Fibroblast of lung (primary cell): ENCODE results near the gene SBNO2. TPM values are rescaled to one million over a fixed set of nuclear protein-coding genes. Genes with fewer than 3 reads are reported as not detected.

Experiments
- DNase-seq, 2 donors: peaks; one replicate each; pipeline versions ENCODE4 v3.0.0 to v3.0.0-alpha.2; 2010; ENCODE audit warnings: low read depth in 2 of 2
- H2AFZ ChIP-seq: 2 replicates; pipeline ENCODE4 v1.5.1; 2012; ENCODE audit warnings: low read length, control low read depth, inconsistent platforms
- H3K27ac ChIP-seq: 2 replicates; pipeline ENCODE4 v1.5.1; 2011; ENCODE audit warnings: low read length, control low read depth; ENCODE audit not compliant: insufficient read depth
- H3K27me3 ChIP-seq: 2 replicates; pipeline ENCODE4 v1.5.1; 2011; ENCODE audit warnings: mild to moderate bottlenecking, low read length; ENCODE audit not compliant: control insufficient read depth, insufficient read depth
- H3K36me3 ChIP-seq: 2 replicates; pipeline ENCODE4 v1.5.1; 2011; ENCODE audit warnings: low read length; ENCODE audit not compliant: control insufficient read depth, insufficient read depth
- H3K4me1 ChIP-seq: 2 replicates; pipeline ENCODE4 v1.5.1; 2011; ENCODE audit warnings: low read length; ENCODE audit not compliant: control insufficient read depth, insufficient read depth; ENCODE audit errors: extremely low read depth
- H3K4me2 ChIP-seq: 2 replicates; pipeline ENCODE4 v1.5.1; 2011; ENCODE audit warnings: low read length, control low read depth; ENCODE audit not compliant: insufficient read depth; ENCODE audit errors: extremely low read depth
- H3K4me3 ChIP-seq, 4 experiments: fragments of 200-600 bp in 1 of 4; sonication (generic) in 1 of 4; replicated peaks in 1 of 4; 2 replicates each; pipeline ENCODE4 v1.5.1; 2011 to 2016; ENCODE audit warnings: low read length in 4 of 4, low read depth in 3 of 4, mild to moderate bottlenecking in 3 of 4, control low read depth in 2 of 4, inconsistent platforms in 1 of 4, mixed read lengths in 1 of 4; ENCODE audit not compliant: insufficient read depth in 1 of 4; ENCODE audit errors: control extremely low read depth in 1 of 4
- H3K79me2 ChIP-seq: 2 replicates; pipeline ENCODE4 v1.5.1; 2012; ENCODE audit warnings: mild to moderate bottlenecking, low read length, inconsistent platforms; ENCODE audit not compliant: control insufficient read depth, insufficient read depth
- H3K9ac ChIP-seq: 2 replicates; pipeline ENCODE4 v1.5.1; 2011; ENCODE audit warnings: mild to moderate bottlenecking, low read length, control low read depth; ENCODE audit not compliant: insufficient read depth
- H3K9me3 ChIP-seq: 2 replicates; pipeline ENCODE4 v1.5.1; 2012; ENCODE audit warnings: low read depth, low read length; ENCODE audit not compliant: control insufficient read depth, insufficient read depth
- H4K20me1 ChIP-seq: 2 replicates; pipeline ENCODE4 v1.5.1; 2011; ENCODE audit warnings: low read length; ENCODE audit not compliant: control insufficient read depth, insufficient read depth; ENCODE audit errors: extremely low read depth
- CTCF ChIP-seq, 2 donors: IDR thresholded peaks in 1 of 2; conservative IDR thresholded peaks in 1 of 2; 1 replicate in 1 of 2; 2 replicates in 1 of 2; pipeline ENCODE4 v1.5.1; 2011 to 2012; ENCODE audit warnings: low read length in 2 of 2, control low read depth in 1 of 2, inconsistent platforms in 1 of 2, low read depth in 1 of 2, mild to moderate bottlenecking in 1 of 2
- EZH2 ChIP-seq: IDR thresholded peaks from 2 replicates; pipeline ENCODE4 v1.5.1; 2012; ENCODE audit warnings: low read length, control low read depth, mild to moderate bottlenecking; ENCODE audit errors: missing control alignments
- polyA plus RNA-seq, 2 donors: library from polyadenylated mRNA; depleted of rRNA in 1 of 2; stranded (reverse) in 1 of 2; unstranded in 1 of 2; fragments of >200 nt; gene quantifications; 2 replicates each; pipeline ENCODE4 v1.2.1, GENCODE V29; 2011 to 2012; ENCODE audit warnings: missing spikeins in 1 of 2
- total RNA-seq: library from RNA; depleted of rRNA; stranded (reverse); fragments of >200 nt; gene quantifications from 2 replicates; pipeline ENCODE4 v1.2.1, GENCODE V29; 2014

SBNO2 gene
- total and polyA plus RNA-seq, 2 donors (not counting 1 experiment from before 2014, with no cell fraction given) = 12.6 to 55.8 TPM

- Histone ChIP-seq H3K4me3 (peak overlapping the region in 3 of 4 experiments; percentile 26 to 56 (median 28)), H3K27me3 (no peaks in the 10 kb centered on the region), H3K4me1 (peaks cover 23% of the 10 kb centered on the region), H4K20me1 (no peaks in the 10 kb centered on the region), H3K9me3 (no peaks in the 10 kb centered on the region), H3K4me2 (peak overlapping the region; percentile 69), H3K9ac (peak overlapping the region; percentile 90), H3K27ac (peak overlapping the region; percentile 99), H2AFZ (no peak overlapping the region), H3K36me3 (peaks cover 31% of the 10 kb centered on the region), H3K79me2 (peaks cover 57% of the 10 kb centered on the region)
- TF ChIP-seq EZH2 (no peak), CTCF (conservative IDR thresholded peaks at IDR 0.05 in 1 of 2, IDR thresholded peaks at IDR 0.05 in 1 of 2; ENCODE audit: low read depth in 1 of 2, low read length in 2 of 2) (no peak)
- DNase-seq = no peak
Observed at GRCh38 chr19:1153891-1154730, 20.0 kb downstream of the SBNO2 start.

- peak overlapping the region; percentile 50 for H3K9ac ChIP-seq
- H3K4me2 ChIP-seq = no peak overlapping the region
- peak overlapping the region; percentile 55 for H3K27ac ChIP-seq
- no peak for TF ChIP-seq CTCF (conservative IDR thresholded peaks at IDR 0.05 in 1 of 2, IDR thresholded peaks at IDR 0.05 in 1 of 2; ENCODE audit: low read depth in 1 of 2, low read length in 2 of 2)
- no peak for TF ChIP-seq EZH2
- DNase-seq = no peak
- H3K9me3 ChIP-seq = no peaks in the 10 kb centered on the region
- peaks cover 42% of the 10 kb centered on the region for H3K79me2 ChIP-seq
- peaks cover 23% of the 10 kb centered on the region for H3K4me1 ChIP-seq
- H2AFZ ChIP-seq = no peak overlapping the region
- no peaks in the 10 kb centered on the region for H4K20me1 ChIP-seq
- H3K36me3 ChIP-seq = peaks cover 32% of the 10 kb centered on the region
- no peaks in the 10 kb centered on the region for H3K27me3 ChIP-seq
- no peak overlapping the region for H3K4me3 ChIP-seq
Observed at GRCh38 chr19:1151917-1152587, 22.0 kb downstream of the SBNO2 start.

GRCh38 chr19:1151037-1151724 is 22.9 kb downstream of the SBNO2 start:
- no peak overlapping the region for H3K9ac ChIP-seq
- peak overlapping the region; percentile 55 for H3K27ac ChIP-seq

More at GRCh38 chr19:1151037-1151724, 22.9 kb downstream of the SBNO2 start:
- H3K4me3 ChIP-seq = no peak overlapping the region
- TF ChIP-seq EZH2 = no peak
- TF ChIP-seq CTCF (conservative IDR thresholded peaks at IDR 0.05 in 1 of 2, IDR thresholded peaks at IDR 0.05 in 1 of 2; ENCODE audit: low read depth in 1 of 2, low read length in 2 of 2) = no peak
- no peaks in the 10 kb centered on the region for H3K27me3 ChIP-seq
- peaks cover 33% of the 10 kb centered on the region for H3K36me3 ChIP-seq
- no peak for DNase-seq
- no peak overlapping the region for H2AFZ ChIP-seq
- no peaks in the 10 kb centered on the region for H3K9me3 ChIP-seq
- H4K20me1 ChIP-seq = no peaks in the 10 kb centered on the region
- peaks cover 23% of the 10 kb centered on the region for H3K4me1 ChIP-seq
- H3K4me2 ChIP-seq = no peak overlapping the region
- H3K79me2 ChIP-seq = peaks cover 35% of the 10 kb centered on the region
